22Rv1 (cell line): ENCODE measurements around the gene SH3GL1.

Experiments
- CTCF ChIP-seq: fragments of 450-650 bp; IDR thresholded peaks from 2 replicates; pipeline ENCODE4 v1.5.1; 2017; ENCODE audit warnings: mild to moderate bottlenecking
- ZFX ChIP-seq: fragments of 450-650 bp; IDR thresholded peaks from 2 replicates; pipeline ENCODE4 v1.6.1; 2017; ENCODE audit warnings: antibody characterized with exemption, borderline replicate concordance

GRCh38 chr19:4431296-4431695 is 30.9 kb upstream of the SH3GL1 start:
- TF ChIP-seq CTCF (no peak), ZFX (no peak)
